Measurements from ENCODE around the gene SLC37A3. TPM values are rescaled to one million over a fixed set of nuclear protein-coding genes. Genes with fewer than 3 reads are reported as not detected.
"Not testable (repeated sequence)": the region's sequence is repeated elsewhere in the genome, so short reads cannot be mapped to it uniquely, and the experiment has no call there.

The SLC37A3 gene
- total and polyA plus RNA-seq, 2 donors (not counting 1 experiment from before 2014, with no cell fraction given): 53.5 to 81.7 TPM

DNA sequence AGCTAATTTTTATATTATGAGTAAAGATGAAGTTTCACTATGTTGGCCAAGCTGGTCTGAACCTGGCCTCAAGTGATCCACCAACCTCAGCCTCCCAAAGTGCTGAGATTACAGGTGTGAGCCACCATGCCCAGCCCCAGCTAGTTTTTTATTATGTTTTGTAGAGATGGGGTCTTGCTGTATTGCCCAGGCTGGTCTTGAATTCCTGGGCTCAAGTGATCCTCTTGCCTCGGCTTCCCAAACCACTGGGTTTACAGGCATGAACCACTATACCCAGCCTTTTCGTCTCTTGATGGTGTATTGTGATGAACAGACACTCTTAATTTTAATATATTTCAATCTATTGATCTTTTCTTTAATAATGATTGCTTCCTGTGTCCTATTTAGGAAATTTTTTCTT lies 23.2 kb upstream of the SLC37A3 start:
- Histone ChIP-seq H2AFZ (ENCODE audit: low read length) (no peak overlapping the region), H3K4me2 (ENCODE audit: extremely low read depth, insufficient read depth, low read length) (no peak overlapping the region), H3K9me3 (ENCODE audit: control insufficient read depth, insufficient read depth, low read depth, low read length) (no peaks in the 10 kb centered on the region), H4K20me1 (ENCODE audit: control insufficient read depth, extremely low read depth, insufficient read depth, low read length) (no peaks in the 10 kb centered on the region), H3K27ac (ENCODE audit: insufficient read depth, low read length) (no peak overlapping the region), H3K36me3 (ENCODE audit: control insufficient read depth, insufficient read depth, low read length) (no peaks in the 10 kb centered on the region), H3K27me3 (ENCODE audit: control insufficient read depth, insufficient read depth, low read length) (no peaks in the 10 kb centered on the region), H3K4me1 (ENCODE audit: control insufficient read depth, extremely low read depth, insufficient read depth, low read length) (no peaks in the 10 kb centered on the region), H3K4me3 (replicated peaks in 1 of 4; ENCODE audit: control extremely low read depth in 1 of 4, insufficient read depth in 1 of 4, low read depth in 3 of 4, low read length in 4 of 4) (no peak overlapping the region), H3K9ac (ENCODE audit: insufficient read depth, low read length) (no peak overlapping the region), H3K79me2 (ENCODE audit: control insufficient read depth, insufficient read depth, low read length) (no peaks in the 10 kb centered on the region)
- no peak for DNase-seq (ENCODE audit: low read depth in 2 of 2)
- no peak for TF ChIP-seq EZH2 (IDR thresholded peaks at IDR 0.05; ENCODE audit: low read length, missing control alignments)

DNA sequence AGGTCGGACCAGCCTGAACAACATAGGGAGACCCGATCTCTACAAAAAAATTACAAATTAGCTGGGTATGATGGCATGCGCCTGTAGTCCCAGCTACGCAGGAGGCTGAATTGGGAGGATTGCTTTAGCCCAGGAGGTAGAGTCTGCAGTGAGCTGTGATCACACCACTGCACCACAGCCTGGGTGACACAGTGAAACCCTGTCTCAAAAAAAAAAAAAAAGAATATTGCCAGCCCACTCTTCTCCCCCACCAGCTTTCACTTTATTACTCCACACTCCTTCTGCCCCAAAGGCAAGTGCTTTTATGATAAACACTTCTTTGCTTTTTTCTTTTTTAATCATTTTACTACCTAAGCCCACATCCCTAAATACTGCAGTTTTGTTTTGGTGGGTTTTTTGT lies 20.3 kb upstream of the SLC37A3 start:
- TF ChIP-seq, protein P1, sequence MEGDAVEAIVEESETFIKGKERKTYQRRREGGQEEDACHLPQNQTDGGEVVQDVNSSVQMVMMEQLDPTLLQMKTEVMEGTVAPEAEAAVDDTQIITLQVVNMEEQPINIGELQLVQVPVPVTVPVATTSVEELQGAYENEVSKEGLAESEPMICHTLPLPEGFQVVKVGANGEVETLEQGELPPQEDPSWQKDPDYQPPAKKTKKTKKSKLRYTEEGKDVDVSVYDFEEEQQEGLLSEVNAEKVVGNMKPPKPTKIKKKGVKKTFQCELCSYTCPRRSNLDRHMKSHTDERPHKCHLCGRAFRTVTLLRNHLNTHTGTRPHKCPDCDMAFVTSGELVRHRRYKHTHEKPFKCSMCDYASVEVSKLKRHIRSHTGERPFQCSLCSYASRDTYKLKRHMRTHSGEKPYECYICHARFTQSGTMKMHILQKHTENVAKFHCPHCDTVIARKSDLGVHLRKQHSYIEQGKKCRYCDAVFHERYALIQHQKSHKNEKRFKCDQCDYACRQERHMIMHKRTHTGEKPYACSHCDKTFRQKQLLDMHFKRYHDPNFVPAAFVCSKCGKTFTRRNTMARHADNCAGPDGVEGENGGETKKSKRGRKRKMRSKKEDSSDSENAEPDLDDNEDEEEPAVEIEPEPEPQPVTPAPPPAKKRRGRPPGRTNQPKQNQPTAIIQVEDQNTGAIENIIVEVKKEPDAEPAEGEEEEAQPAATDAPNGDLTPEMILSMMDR (conservative IDR thresholded peaks at IDR 0.05 in 1 of 2, IDR thresholded peaks at IDR 0.05 in 1 of 2; ENCODE audit: low read depth in 1 of 2, low read length in 2 of 2): no peak
- no peak for TF ChIP-seq EZH2 (IDR thresholded peaks at IDR 0.05; ENCODE audit: low read length, missing control alignments)
- Histone ChIP-seq H3K27ac (ENCODE audit: insufficient read depth, low read length) (no peak overlapping the region), H3K36me3 (ENCODE audit: control insufficient read depth, insufficient read depth, low read length) (no peaks in the 10 kb centered on the region), H3K4me3 (replicated peaks in 1 of 4; ENCODE audit: control extremely low read depth in 1 of 4, insufficient read depth in 1 of 4, low read depth in 3 of 4, low read length in 4 of 4) (no peak overlapping the region), H3K9me3 (ENCODE audit: control insufficient read depth, insufficient read depth, low read depth, low read length) (no peaks in the 10 kb centered on the region), H3K9ac (ENCODE audit: insufficient read depth, low read length) (no peak overlapping the region), H2AFZ (ENCODE audit: low read length) (no peak overlapping the region), H3K4me2 (ENCODE audit: extremely low read depth, insufficient read depth, low read length) (no peak overlapping the region), H3K27me3 (ENCODE audit: control insufficient read depth, insufficient read depth, low read length) (peaks cover 8% of the 10 kb centered on the region), H4K20me1 (ENCODE audit: control insufficient read depth, extremely low read depth, insufficient read depth, low read length) (no peaks in the 10 kb centered on the region), H3K79me2 (ENCODE audit: control insufficient read depth, insufficient read depth, low read length) (no peaks in the 10 kb centered on the region), H3K4me1 (ENCODE audit: control insufficient read depth, extremely low read depth, insufficient read depth, low read length) (no peaks in the 10 kb centered on the region)
- no peak for DNase-seq (ENCODE audit: low read depth in 2 of 2)

DNA sequence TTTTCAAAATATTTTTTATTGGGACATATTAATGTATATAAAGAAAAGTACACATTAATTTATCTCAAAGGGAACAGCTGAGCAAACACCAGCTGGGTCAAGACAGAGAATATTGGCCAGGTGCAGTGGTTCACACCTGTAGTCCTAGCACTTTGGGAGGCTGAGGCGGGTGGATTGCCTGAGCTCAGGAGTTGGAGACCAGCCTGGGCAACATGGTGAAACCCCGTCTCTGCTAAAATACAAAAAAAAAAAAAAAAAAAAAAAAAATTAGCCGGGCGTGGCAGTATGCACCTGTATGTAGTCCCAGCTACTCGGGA lies 19.8 kb upstream of the SLC37A3 start:
- H2AFZ ChIP-seq (ENCODE audit: low read length); H3K4me2 ChIP-seq (ENCODE audit: extremely low read depth, insufficient read depth, low read length); H3K36me3 ChIP-seq (ENCODE audit: control insufficient read depth, insufficient read depth, low read length); DNase-seq (ENCODE audit: low read depth in 2 of 2); H3K9ac ChIP-seq (ENCODE audit: insufficient read depth, low read length); H3K9me3 ChIP-seq (ENCODE audit: control insufficient read depth, insufficient read depth, low read depth, low read length); H4K20me1 ChIP-seq (ENCODE audit: control insufficient read depth, extremely low read depth, insufficient read depth, low read length); H3K4me3 ChIP-seq (replicated peaks in 1 of 4; ENCODE audit: control extremely low read depth in 1 of 4, insufficient read depth in 1 of 4, low read depth in 3 of 4, low read length in 4 of 4); H3K27me3 ChIP-seq (ENCODE audit: control insufficient read depth, insufficient read depth, low read length); H3K79me2 ChIP-seq (ENCODE audit: control insufficient read depth, insufficient read depth, low read length); H3K4me1 ChIP-seq (ENCODE audit: control insufficient read depth, extremely low read depth, insufficient read depth, low read length); H3K27ac ChIP-seq (ENCODE audit: insufficient read depth, low read length): not testable (repeated sequence)

DNA sequence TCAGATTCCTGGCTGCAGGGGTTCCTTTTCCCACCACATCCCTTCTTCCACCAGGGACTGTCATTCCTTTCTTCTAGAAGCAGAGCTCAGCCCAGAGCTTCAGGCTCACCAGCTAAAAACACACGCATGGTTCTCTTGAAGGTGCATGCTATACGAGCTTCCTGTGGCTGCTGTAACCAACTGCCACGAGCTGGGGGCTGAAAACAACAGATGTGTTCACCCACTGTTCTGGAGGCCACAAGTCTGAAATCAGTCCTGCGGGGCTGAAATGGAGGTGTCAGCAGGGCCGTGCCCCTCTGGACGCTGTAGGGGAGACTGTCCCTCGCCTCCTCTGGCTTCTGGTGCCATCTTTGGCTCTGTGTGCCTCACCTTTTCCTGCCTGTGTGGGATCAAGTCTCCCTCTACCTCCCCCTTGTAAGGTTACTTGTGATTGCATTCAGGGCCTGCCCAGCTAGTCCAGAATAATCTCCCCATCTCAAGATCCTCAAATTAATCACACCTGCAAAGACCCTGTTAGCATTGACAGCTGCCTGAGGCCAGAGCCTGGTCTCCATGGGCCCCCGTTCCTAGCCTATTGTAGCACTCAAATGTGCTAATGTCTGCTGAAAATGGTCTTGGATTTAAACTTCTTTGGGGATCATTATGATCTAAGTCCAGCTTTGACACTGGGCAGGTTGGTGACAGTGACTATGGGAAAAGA lies 19.3 kb upstream of the SLC37A3 start:
- no peak overlapping the region for H3K4me2 ChIP-seq (ENCODE audit: extremely low read depth, insufficient read depth, low read length)
- no peak overlapping the region for H3K9ac ChIP-seq (ENCODE audit: insufficient read depth, low read length)
- H3K9me3 ChIP-seq (ENCODE audit: control insufficient read depth, insufficient read depth, low read depth, low read length): no peaks in the 10 kb centered on the region
- no peaks in the 10 kb centered on the region for H4K20me1 ChIP-seq (ENCODE audit: control insufficient read depth, extremely low read depth, insufficient read depth, low read length)
- no peak for DNase-seq (ENCODE audit: low read depth in 2 of 2)
- no peak overlapping the region for H3K27ac ChIP-seq (ENCODE audit: insufficient read depth, low read length)
- TF ChIP-seq, protein P1 (conservative IDR thresholded peaks at IDR 0.05 in 1 of 2, IDR thresholded peaks at IDR 0.05 in 1 of 2; ENCODE audit: low read depth in 1 of 2, low read length in 2 of 2): no peak
- no peak for TF ChIP-seq EZH2 (IDR thresholded peaks at IDR 0.05; ENCODE audit: low read length, missing control alignments)
- no peak overlapping the region for H3K4me3 ChIP-seq (replicated peaks in 1 of 4; ENCODE audit: control extremely low read depth in 1 of 4, insufficient read depth in 1 of 4, low read depth in 3 of 4, low read length in 4 of 4)
- H3K79me2 ChIP-seq (ENCODE audit: control insufficient read depth, insufficient read depth, low read length): no peaks in the 10 kb centered on the region
- peaks cover 8% of the 10 kb centered on the region for H3K27me3 ChIP-seq (ENCODE audit: control insufficient read depth, insufficient read depth, low read length)
- no peak overlapping the region for H2AFZ ChIP-seq (ENCODE audit: low read length)
- H3K4me1 ChIP-seq (ENCODE audit: control insufficient read depth, extremely low read depth, insufficient read depth, low read length): no peaks in the 10 kb centered on the region
- H3K36me3 ChIP-seq (ENCODE audit: control insufficient read depth, insufficient read depth, low read length): no peaks in the 10 kb centered on the region
